Duodenal mucosa (tissue), 2 donors: ENCODE data around the gene FIG4.
"Not testable (repeated sequence)": the region's sequence is repeated elsewhere in the genome, so short reads cannot be mapped to it uniquely, and the experiment has no call there.

ENCODE experiments used
- H3K27ac ChIP-seq: one replicate; pipeline ENCODE4 v1.7.0; 2013; ENCODE audit warnings: low read depth, low read length
- H3K27me3 ChIP-seq, 2 donors: one replicate each; pipeline ENCODE4 v1.7.0; 2013; ENCODE audit warnings: low read length in 2 of 2, control low read depth in 1 of 2; ENCODE audit not compliant: insufficient read depth in 2 of 2, control insufficient read depth in 1 of 2
- H3K36me3 ChIP-seq, 2 donors: one replicate each; pipeline ENCODE4 v1.7.0; 2013; ENCODE audit warnings: low read length in 2 of 2, control low read depth in 1 of 2; ENCODE audit not compliant: insufficient read depth in 2 of 2, control insufficient read depth in 1 of 2
- H3K4me1 ChIP-seq, 2 donors: one replicate each; pipeline ENCODE4 v1.7.0; 2013; ENCODE audit warnings: low read length in 2 of 2, control low read depth in 1 of 2; ENCODE audit not compliant: insufficient read depth in 2 of 2, control insufficient read depth in 1 of 2
- H3K4me3 ChIP-seq, 2 donors: one replicate each; pipeline ENCODE4 v1.7.0; 2013; ENCODE audit warnings: low read length in 2 of 2, low read depth in 1 of 2
- H3K9ac ChIP-seq, 2 donors: one replicate each; pipeline ENCODE4 v1.7.0; 2013; ENCODE audit warnings: low read length in 2 of 2, low read depth in 1 of 2
- H3K9me3 ChIP-seq, 2 donors: one replicate each; pipeline ENCODE4 v1.7.0; 2013; ENCODE audit warnings: low read length in 2 of 2, control low read depth in 1 of 2; ENCODE audit not compliant: control insufficient read depth in 1 of 2

FIG4 gene

DNA sequence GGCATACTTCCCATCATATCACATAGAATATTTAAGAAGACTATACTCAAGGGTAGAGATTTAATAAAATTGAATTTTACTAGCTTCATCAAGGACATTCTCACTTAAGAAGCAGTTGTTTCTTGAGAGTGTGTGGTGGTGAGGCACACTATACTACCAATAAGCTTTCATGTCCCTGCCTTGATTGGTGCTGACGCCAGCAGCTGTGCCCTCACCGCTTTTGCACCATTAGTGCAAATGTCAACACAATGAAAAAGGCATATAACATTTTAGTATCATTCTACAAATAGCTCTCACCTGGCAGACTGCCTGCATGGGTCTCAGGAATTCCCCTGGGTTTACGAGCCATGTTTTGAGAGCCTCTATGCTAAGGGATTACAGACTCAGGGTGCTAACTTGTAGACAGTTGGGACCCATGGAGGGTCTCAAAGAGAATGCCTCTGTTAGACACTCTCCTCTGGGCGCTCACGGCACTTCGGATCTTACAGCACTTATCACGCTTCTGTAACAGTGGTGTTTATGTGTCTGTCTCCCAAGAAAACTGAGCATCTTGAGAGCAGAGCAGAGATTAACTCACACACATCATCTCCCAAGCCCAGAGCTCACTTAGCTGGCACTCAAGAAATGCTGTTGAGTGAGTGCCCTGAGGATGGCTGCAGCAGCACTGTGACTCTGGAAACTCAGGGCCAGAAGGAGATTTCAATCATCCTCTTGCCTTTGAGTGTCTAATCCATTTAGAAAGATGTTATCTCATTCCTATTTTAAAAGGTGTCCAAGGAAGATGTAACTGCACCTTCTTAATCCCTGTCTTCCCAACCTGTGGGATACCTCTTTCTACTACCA lies 143.7 kb downstream of the FIG4 start:
- no peaks in the 10 kb centered on the region for H3K4me1 ChIP-seq
- H3K9me3 ChIP-seq = no peaks in the 10 kb centered on the region
- no peak overlapping the region for H3K9ac ChIP-seq
- H3K27ac ChIP-seq = no peak overlapping the region
- H3K4me3 ChIP-seq = no peak overlapping the region
- H3K27me3 ChIP-seq = no peaks in the 10 kb centered on the region
- H3K36me3 ChIP-seq = no peaks in the 10 kb centered on the region

DNA sequence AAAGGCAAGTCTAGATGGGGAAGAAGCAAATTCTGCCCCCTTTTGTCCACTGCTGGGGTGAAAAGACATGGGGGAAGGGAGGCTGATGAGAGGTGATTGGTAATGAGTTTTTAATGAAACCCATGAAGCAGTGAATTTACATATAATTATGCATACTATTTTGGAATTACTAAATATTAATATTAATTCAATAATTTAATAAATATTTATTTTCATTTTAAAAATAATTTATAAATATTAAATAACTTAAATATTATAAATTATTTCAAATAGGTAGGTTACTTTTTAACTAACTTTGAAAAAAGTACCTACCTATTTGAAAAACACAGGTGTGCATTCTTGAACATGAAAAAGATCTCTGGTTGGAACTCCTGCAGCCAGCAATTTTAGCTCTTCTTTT lies 148.9 kb downstream of the FIG4 start:
- Histone ChIP-seq H3K27ac (no peak overlapping the region), H3K27me3 (no peaks in the 10 kb centered on the region), H3K9ac (no peak overlapping the region), H3K36me3 (no peaks in the 10 kb centered on the region), H3K4me1 (no peaks in the 10 kb centered on the region), H3K4me3 (no peak overlapping the region), H3K9me3 (no peaks in the 10 kb centered on the region)

DNA sequence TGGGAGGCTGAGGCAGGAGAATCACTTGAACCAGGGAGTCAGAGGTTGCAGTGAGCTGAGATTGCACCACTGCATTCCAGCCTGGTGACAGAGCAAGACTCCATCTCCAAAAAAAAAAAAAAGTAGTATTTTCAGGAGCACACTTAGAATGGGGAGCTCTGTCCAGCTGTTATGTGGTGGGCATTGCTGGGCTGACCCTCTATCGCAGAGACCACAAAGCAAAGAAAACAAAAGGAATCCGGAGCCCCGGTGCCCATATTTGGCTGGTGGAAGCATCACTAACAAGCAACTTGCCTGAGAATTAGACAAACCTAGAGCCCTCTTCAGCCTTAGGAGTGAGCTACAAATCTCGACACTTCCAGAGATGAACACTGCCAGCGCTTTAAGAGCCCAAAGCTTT lies 149.7 kb downstream of the FIG4 start:
- Histone ChIP-seq H3K36me3 (no peaks in the 10 kb centered on the region), H3K9ac (no peak overlapping the region), H3K4me3 (no peak overlapping the region), H3K4me1 (no peaks in the 10 kb centered on the region), H3K27me3 (no peaks in the 10 kb centered on the region), H3K9me3 (no peaks in the 10 kb centered on the region), H3K27ac (no peak overlapping the region)

DNA sequence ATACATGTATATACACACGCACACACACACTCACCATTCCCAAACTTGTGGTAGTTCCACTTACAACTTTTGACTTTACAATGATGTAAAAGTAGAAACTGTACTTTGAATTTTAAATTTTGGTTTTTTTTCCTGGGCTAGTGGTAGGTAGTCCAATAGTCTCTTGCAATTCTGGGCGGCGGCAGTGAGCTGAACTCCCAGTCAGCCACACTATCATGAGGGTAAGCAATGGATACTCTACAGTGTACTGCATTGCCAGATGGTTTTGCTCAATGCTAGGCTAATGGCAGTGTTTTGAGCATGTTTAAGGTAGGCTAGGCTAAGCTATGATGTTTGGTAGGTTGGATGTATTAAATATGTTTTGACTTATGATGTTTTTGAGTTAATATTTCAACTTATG lies 150.8 kb downstream of the FIG4 start:
- Histone ChIP-seq H3K27ac (no peak overlapping the region), H3K4me1 (no peaks in the 10 kb centered on the region), H3K9ac (no peak overlapping the region), H3K4me3 (no peak overlapping the region), H3K9me3 (no peaks in the 10 kb centered on the region), H3K27me3 (no peaks in the 10 kb centered on the region), H3K36me3 (no peaks in the 10 kb centered on the region)

DNA sequence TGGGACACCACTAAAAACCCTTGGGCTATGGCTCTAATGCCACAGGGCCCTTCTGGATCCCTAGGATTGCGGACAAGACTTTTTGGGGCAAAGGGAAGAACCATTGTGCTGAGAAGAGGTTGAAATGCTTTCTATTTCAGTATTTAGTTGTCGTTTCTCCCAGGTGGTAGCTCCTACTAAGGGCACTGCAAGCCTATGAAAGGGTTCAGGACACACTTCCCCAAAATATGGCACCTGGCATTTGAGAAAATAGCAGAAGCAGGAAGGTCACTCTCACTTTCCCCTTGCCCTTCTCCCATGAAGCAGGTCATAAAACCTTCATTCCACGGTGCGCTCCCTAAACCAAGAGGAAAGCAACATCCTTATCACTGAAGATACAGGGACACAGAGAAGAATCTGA lies 161.6 kb downstream of the FIG4 start:
- no peaks in the 10 kb centered on the region for H3K36me3 ChIP-seq
- no peaks in the 10 kb centered on the region for H3K4me1 ChIP-seq
- H3K27me3 ChIP-seq = no peaks in the 10 kb centered on the region
- H3K9ac ChIP-seq = no peak overlapping the region
- H3K27ac ChIP-seq = no peak overlapping the region
- H3K9me3 ChIP-seq = no peaks in the 10 kb centered on the region
- H3K4me3 ChIP-seq = no peak overlapping the region

DNA sequence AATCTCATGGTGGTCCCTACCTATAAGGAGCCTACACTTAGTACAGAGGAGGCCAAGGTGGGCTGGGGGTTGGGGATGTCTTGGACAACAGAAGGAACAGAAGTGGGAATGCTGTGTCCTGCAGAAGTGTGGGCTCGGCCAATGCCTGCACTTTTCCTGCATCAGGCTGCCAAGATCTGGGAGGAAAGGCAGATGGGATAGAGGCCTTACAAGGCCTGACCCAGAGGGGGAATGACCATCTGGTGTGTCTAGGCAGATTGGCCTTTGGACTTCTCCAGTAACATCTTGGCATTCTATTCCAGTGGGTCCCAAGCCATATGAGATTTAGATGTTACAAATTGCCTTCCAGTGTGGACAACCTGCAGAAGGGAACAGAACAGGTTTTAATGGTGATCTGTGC lies 162.3 kb downstream of the FIG4 start:
- H3K9me3 ChIP-seq = no peaks in the 10 kb centered on the region
- H3K4me3 ChIP-seq = no peak overlapping the region
- H3K4me1 ChIP-seq = no peaks in the 10 kb centered on the region
- no peak overlapping the region for H3K27ac ChIP-seq
- H3K27me3 ChIP-seq = no peaks in the 10 kb centered on the region
- no peaks in the 10 kb centered on the region for H3K36me3 ChIP-seq
- H3K9ac ChIP-seq = no peak overlapping the region

DNA sequence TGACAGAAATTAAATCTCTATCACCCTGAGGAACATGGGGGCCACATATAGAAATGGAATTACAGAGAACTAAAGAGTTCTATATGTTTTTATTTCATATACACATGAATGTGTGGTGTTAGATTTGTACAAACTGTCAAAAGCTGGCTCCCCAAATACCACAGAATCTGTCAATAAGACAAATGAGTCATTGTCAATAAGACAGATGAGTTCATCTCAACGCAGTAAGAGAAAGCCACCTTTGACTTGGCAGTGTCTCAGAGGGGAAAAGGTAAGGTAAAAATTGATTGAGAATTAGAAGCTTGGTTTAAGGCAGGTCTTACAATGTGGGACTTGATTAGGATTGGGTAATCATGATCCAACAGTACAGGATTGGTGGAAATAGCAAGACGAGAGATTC lies 162.9 kb downstream of the FIG4 start:
- H3K4me1 ChIP-seq = no peaks in the 10 kb centered on the region
- no peaks in the 10 kb centered on the region for H3K27me3 ChIP-seq
- H3K9me3 ChIP-seq = no peaks in the 10 kb centered on the region
- no peak overlapping the region for H3K27ac ChIP-seq
- no peak overlapping the region for H3K9ac ChIP-seq
- no peaks in the 10 kb centered on the region for H3K36me3 ChIP-seq
- no peak overlapping the region for H3K4me3 ChIP-seq

DNA sequence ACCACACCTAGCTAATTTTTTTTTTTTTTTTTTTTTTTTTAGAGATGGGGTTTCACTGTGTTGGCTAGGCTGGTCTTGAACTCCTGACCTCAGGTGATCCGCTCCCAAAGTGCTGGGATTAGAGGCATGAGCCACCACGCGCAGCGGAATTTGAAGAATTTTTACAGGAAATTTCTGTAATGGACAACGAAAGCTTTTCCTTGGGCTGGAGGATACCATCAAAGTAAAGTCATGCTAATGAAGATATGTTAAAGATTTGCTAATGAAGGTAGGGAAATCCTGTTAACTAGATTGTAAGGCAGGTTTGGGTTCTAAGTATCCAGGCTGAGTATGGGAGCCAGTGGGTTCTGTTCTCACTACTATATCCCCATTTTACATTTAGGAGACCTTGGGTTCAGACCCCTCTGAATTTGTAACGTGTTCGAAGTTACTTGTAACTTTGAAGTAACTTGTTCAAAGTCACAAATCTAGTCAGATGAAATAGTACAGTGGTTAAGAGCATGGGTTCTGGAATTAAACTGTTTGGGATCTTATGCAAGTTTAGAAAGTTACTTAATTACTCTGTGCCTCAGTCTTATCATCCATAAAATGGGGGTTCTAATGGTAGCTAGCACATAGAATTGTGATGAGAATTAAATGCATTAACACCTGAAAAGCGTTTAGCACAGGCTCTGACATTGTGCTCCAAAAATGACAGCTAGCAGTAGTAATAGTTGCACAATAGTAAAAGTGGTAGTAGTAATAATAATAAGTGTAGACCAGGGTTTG lies 163.6 kb downstream of the FIG4 start:
- Histone ChIP-seq H3K9ac (no peak overlapping the region), H3K4me3 (no peak overlapping the region), H3K27me3 (no peaks in the 10 kb centered on the region), H3K9me3 (no peaks in the 10 kb centered on the region), H3K36me3 (no peaks in the 10 kb centered on the region), H3K4me1 (no peaks in the 10 kb centered on the region), H3K27ac (no peak overlapping the region)

DNA sequence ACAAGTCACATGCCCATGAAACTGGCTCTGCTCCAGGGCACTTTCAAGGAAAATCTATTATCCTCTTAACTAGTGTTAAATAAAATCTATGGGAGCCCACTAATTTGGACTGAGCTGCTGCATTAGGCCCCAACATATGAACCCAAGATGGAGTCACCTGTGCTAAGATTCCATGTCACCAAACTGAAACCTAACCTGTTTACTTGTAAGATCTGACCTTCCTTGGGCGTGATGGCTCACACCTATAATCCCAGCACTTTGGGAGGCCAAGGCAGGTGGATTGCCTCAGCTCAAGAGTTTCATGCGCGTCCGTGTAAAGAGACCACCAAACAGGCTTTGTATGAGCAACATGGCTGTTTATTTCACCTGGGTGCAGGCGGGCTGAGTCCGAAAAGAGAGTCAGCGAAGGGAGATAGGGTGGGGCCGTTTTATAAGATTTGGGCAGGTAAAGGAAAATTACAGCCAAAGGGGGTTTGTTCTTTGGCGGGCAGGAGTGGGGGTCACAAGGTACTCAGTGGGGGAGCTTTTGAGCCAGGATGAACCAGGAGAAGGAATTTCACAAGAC lies 164.5 kb downstream of the FIG4 start:
- H3K4me3 ChIP-seq, H3K27ac ChIP-seq, H3K9me3 ChIP-seq, H3K4me1 ChIP-seq, H3K36me3 ChIP-seq, H3K9ac ChIP-seq, H3K27me3 ChIP-seq: not testable (repeated sequence)

DNA sequence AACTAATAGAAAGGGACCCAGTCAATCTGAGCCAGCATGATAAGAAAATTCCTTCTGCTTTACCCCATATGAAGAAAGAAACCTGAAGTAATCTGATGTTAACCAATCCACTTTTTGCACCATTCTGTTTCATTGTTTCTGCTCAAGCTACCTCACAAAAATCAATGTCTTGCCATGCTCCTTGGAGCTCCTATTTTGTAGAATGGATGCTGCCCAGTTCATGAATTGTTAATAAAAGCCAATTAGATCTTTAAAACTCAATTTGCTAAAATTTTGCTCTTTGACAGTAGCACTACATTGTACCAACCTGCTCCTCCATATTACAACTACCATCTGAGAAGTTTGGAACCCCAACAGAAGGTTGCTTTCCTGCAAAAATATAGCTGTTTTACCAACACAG lies 170.8 kb downstream of the FIG4 start:
- H3K27ac ChIP-seq = no peak overlapping the region
- H3K9me3 ChIP-seq = no peaks in the 10 kb centered on the region
- no peak overlapping the region for H3K9ac ChIP-seq
- H3K36me3 ChIP-seq = no peaks in the 10 kb centered on the region
- no peaks in the 10 kb centered on the region for H3K4me1 ChIP-seq
- no peak overlapping the region for H3K4me3 ChIP-seq
- H3K27me3 ChIP-seq = no peaks in the 10 kb centered on the region
